OCI-LY1 (cell line): ENCODE results near the gene GALNTL6.

Experiments
- H2AFZ ChIP-seq: fragments of 200-600 bp; sonication (generic), shearing (Covaris generic); 2 replicates; pipeline ENCODE4 v1.6.0; 2014; ENCODE audit warnings: antibody characterized with exemption, mild to moderate bottlenecking, low read length
- H3F3A ChIP-seq: fragments of 200-600 bp; sonication (generic), shearing (Covaris generic); 2 replicates; pipeline ENCODE4 v1.6.0; 2014; ENCODE audit warnings: mild to moderate bottlenecking, antibody characterized with exemption, low read length, moderate library complexity; ENCODE audit not compliant: insufficient read depth
- H3K27ac ChIP-seq: fragments of 200-600 bp; sonication (generic); 2 replicates; pipeline ENCODE4 v1.5.1; 2014; ENCODE audit warnings: low read length, mixed run types, mild to moderate bottlenecking, low read depth; ENCODE audit not compliant: poor library complexity, severe bottlenecking
- H3K27me3 ChIP-seq: fragments of 200-600 bp; sonication (generic); 2 replicates; pipeline ENCODE4 v1.6.0; 2014; ENCODE audit warnings: antibody characterized with exemption, mild to moderate bottlenecking, low read length, moderate library complexity; ENCODE audit not compliant: insufficient read depth
- H3K36me3 ChIP-seq: fragments of 200-600 bp; sonication (generic); 2 replicates; pipeline ENCODE4 v1.6.1; 2014; ENCODE audit warnings: mild to moderate bottlenecking, antibody characterized with exemption, low read length, moderate library complexity, mixed read lengths; ENCODE audit not compliant: insufficient read depth
- H3K4me1 ChIP-seq: fragments of 200-600 bp; sonication (generic); 2 replicates; pipeline ENCODE4 v1.5.1; 2014; ENCODE audit warnings: mild to moderate bottlenecking, low read length, moderate library complexity; ENCODE audit not compliant: insufficient read depth, severe bottlenecking
- H3K4me2 ChIP-seq: fragments of 200-600 bp; sonication (generic), shearing (Covaris generic); 2 replicates; pipeline ENCODE4 v1.6.1; 2014; ENCODE audit warnings: low read length
- H3K4me3 ChIP-seq: fragments of 200-600 bp; sonication (generic); 2 replicates; pipeline ENCODE4 v1.5.1; 2014; ENCODE audit warnings: low read length, low read depth, mild to moderate bottlenecking, mixed read lengths; ENCODE audit not compliant: poor library complexity, severe bottlenecking
- H3K79me2 ChIP-seq: fragments of 200-600 bp; shearing (Covaris generic); 2 replicates; pipeline ENCODE4 v1.6.1; 2016; ENCODE audit warnings: mixed run types, low read length, mixed read lengths; ENCODE audit not compliant: insufficient read depth
- H3K9ac ChIP-seq: fragments of 200-600 bp; sonication (generic), shearing (Covaris generic); 2 replicates; pipeline ENCODE4 v1.6.1; 2014; ENCODE audit warnings: mild to moderate bottlenecking, low read length, mixed read lengths
- H3K9me2 ChIP-seq: fragments of 200-600 bp; sonication (generic), shearing (Covaris generic); 2 replicates; pipeline ENCODE4 v1.6.1; 2014; ENCODE audit warnings: low read depth, mild to moderate bottlenecking, low read length, mixed read lengths
- H3K9me3 ChIP-seq: fragments of 200-600 bp; shearing (Covaris generic); 2 replicates; pipeline ENCODE4 v1.6.1; 2014; ENCODE audit warnings: low read length, mixed read lengths
- H4K20me1 ChIP-seq: fragments of 200-600 bp; sonication (generic), shearing (Covaris generic); 2 replicates; pipeline ENCODE4 v1.6.0; 2016; ENCODE audit warnings: mild to moderate bottlenecking, low read length; ENCODE audit not compliant: insufficient read depth
- CTCF ChIP-seq: fragments of 200-600 bp; sonication (generic), shearing (Covaris generic); IDR thresholded peaks from 2 replicates; pipeline ENCODE4 v1.5.1; 2017; ENCODE audit warnings: mild to moderate bottlenecking, antibody characterized with exemption, low read length, moderate library complexity, mixed read lengths
- EZH2 ChIP-seq: fragments of 200-600 bp; sonication (generic), shearing (Covaris generic); IDR thresholded peaks from 2 replicates; pipeline ENCODE4 v1.8.0; 2017; ENCODE audit warnings: borderline replicate concordance, mixed run types, mild to moderate bottlenecking, antibody characterized with exemption, low read length, moderate library complexity, mixed read lengths

GALNTL6 gene

GRCh38 chr4:172772781-172773180 lies 959.6 kb downstream of the GALNTL6 start:
- Histone ChIP-seq H3K9me3 (no peaks in the 10 kb centered on the region), H3K4me1 (no peaks in the 10 kb centered on the region), H3K9ac (no peak overlapping the region), H3F3A (no peaks in the 10 kb centered on the region), H3K4me3 (no peak overlapping the region), H3K9me2 (no peaks in the 10 kb centered on the region), H3K79me2 (no peaks in the 10 kb centered on the region), H3K27me3 (no peaks in the 10 kb centered on the region), H3K36me3 (no peaks in the 10 kb centered on the region), H4K20me1 (no peaks in the 10 kb centered on the region), H3K27ac (no peak overlapping the region), H2AFZ (no peak overlapping the region), H3K4me2 (no peak overlapping the region)
- TF ChIP-seq CTCF (no peak), EZH2 (no peak)

GRCh38 chr4:172776203-172776861 lies 963.1 kb downstream of the GALNTL6 start:
- H3K9me2 ChIP-seq, result no peaks in the 10 kb centered on the region
- no peaks in the 10 kb centered on the region for H3K36me3 ChIP-seq
- H3F3A ChIP-seq, result no peaks in the 10 kb centered on the region
- no peak overlapping the region for H3K9ac ChIP-seq
- no peaks in the 10 kb centered on the region for H4K20me1 ChIP-seq
- TF ChIP-seq CTCF (no peak), EZH2 (no peak)
- no peak overlapping the region for H3K4me3 ChIP-seq
- H3K27me3 ChIP-seq, result no peaks in the 10 kb centered on the region
- no peaks in the 10 kb centered on the region for H3K9me3 ChIP-seq
- no peaks in the 10 kb centered on the region for H3K4me1 ChIP-seq
- H3K27ac ChIP-seq, result no peak overlapping the region
- no peak overlapping the region for H2AFZ ChIP-seq
- no peaks in the 10 kb centered on the region for H3K79me2 ChIP-seq
- H3K4me2 ChIP-seq, result no peak overlapping the region

GRCh38 chr4:172777729-172778431 lies 964.7 kb downstream of the GALNTL6 start:
- TF ChIP-seq CTCF, result no peak
- TF ChIP-seq EZH2, result no peak
- Histone ChIP-seq H3K9me3 (no peaks in the 10 kb centered on the region), H4K20me1 (no peaks in the 10 kb centered on the region), H3K9me2 (no peaks in the 10 kb centered on the region), H3K4me2 (no peak overlapping the region), H3K27ac (no peak overlapping the region), H3K4me3 (no peak overlapping the region), H3K4me1 (no peaks in the 10 kb centered on the region), H3K36me3 (no peaks in the 10 kb centered on the region), H3K27me3 (no peaks in the 10 kb centered on the region), H3K79me2 (no peaks in the 10 kb centered on the region), H3F3A (no peaks in the 10 kb centered on the region), H2AFZ (no peak overlapping the region), H3K9ac (no peak overlapping the region)
